Activated CD8-positive, alpha-beta T cell treated with anti-CD3 and anti-CD28 coated beads for 36 hours (primary cell): ENCODE data around the gene ADAM15. TPM values are rescaled to one million over a fixed set of nuclear protein-coding genes. Genes with fewer than 3 reads are reported as not detected.

ENCODE experiments used
- ATAC-seq: fragments of 200-7000 bp; cut with Tn5 transposase; one replicate; pipeline ENCODE4 v1.10.0; 2021; ENCODE audit warnings: mild to moderate bottlenecking, moderate library complexity
- CTCF ChIA-PET: fragments of 350-600 bp; sonication (Branson Sonifier 250); formaldehyde crosslinking; loops from one replicate; lab custom pipeline; 2021; ENCODE audit warnings: antibody characterized with exemption; lab: Charles Lee
- POLR2A ChIA-PET: fragments of 350-600 bp; sonication (Branson Sonifier 250); formaldehyde crosslinking; loops from one replicate; lab custom pipeline; 2021; ENCODE audit warnings: antibody characterized with exemption; lab: Charles Lee
- DNase-seq: peaks from one replicate; pipeline ENCODE4 v3.0.0-alpha.2; 2020
- H3K27ac Mint-ChIP-seq: one replicate; pipeline ENCODE4 v1.8.0; 2021; ENCODE audit warnings: mild to moderate bottlenecking, mixed read lengths
- H3K27me3 Mint-ChIP-seq: one replicate; pipeline ENCODE4 v1.8.0; 2021; ENCODE audit warnings: mixed read lengths
- H3K36me3 Mint-ChIP-seq: one replicate; pipeline ENCODE4 v1.8.0; 2021; ENCODE audit warnings: low read depth, mixed read lengths
- H3K4me1 Mint-ChIP-seq: one replicate; pipeline ENCODE4 v1.8.0; 2021; ENCODE audit warnings: low read depth, mixed read lengths
- H3K4me3 Mint-ChIP-seq: one replicate; pipeline ENCODE4 v1.8.0; 2021; ENCODE audit warnings: mild to moderate bottlenecking, moderate library complexity, mixed read lengths
- H3K9me3 Mint-ChIP-seq: one replicate; pipeline ENCODE4 v1.8.0; 2021; ENCODE audit warnings: mixed read lengths
- intact Hi-C: fragments of 100-400 bp; cut with micrococcal nuclease; formaldehyde crosslinking; loops from one replicate; pipeline ENCODE4 v1.10.0; 2022
- total RNA-seq, 2 experiments: library from RNA; stranded (reverse); gene quantifications; one replicate each; pipeline ENCODE4 v1.2.3, GENCODE V29; 2021
- TF ChIP-seq, protein P1 (sequence below): fragments of 200-600 bp; IDR thresholded peaks from one replicate; pipeline ENCODE4 v1.8.0; 2022; ENCODE audit warnings: antibody characterized with exemption, mild to moderate bottlenecking

ADAM15 gene
- total RNA-seq, 2 experiments from 2014 or later: 36.4 to 37.2 TPM

DNA sequence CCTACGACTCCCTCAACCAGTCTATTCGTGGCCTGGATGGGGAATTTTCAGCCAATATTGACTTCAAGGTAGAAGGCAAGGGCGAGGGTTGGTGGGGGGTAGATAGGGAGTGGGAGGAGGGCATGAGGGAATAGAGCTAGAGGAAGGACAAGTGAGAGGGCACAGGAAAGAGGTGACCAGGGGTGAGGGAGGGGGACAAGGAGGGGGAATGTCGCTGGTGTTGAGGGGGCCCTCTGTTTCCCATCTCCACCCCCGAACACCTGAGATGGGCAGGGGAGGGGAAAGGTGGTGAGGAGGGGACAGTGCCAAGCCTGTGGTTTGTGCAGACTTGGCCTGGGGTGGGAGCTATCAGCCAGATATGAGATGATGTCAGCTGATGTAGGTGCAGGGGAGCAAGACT, 8.3 kb upstream of the ADAM15 start:
- no peak overlapping the region for H3K4me3 Mint-ChIP-seq
- CTCF ChIA-PET: interaction anchor here (2.2 to 14.7 kb wide), 3 partner anchors 16 to 42 kb away, joined by 13 to 204 read pairs (median 38); partner anchors contain the start of gene EFNA4
- ATAC-seq (no peak), DNase-seq (no peak)
- peaks cover 5% of the 10 kb centered on the region for H3K4me1 Mint-ChIP-seq
- POLR2A ChIA-PET: no interaction called here
- intact Hi-C loops: no loop called here
- TF ChIP-seq, protein P1, sequence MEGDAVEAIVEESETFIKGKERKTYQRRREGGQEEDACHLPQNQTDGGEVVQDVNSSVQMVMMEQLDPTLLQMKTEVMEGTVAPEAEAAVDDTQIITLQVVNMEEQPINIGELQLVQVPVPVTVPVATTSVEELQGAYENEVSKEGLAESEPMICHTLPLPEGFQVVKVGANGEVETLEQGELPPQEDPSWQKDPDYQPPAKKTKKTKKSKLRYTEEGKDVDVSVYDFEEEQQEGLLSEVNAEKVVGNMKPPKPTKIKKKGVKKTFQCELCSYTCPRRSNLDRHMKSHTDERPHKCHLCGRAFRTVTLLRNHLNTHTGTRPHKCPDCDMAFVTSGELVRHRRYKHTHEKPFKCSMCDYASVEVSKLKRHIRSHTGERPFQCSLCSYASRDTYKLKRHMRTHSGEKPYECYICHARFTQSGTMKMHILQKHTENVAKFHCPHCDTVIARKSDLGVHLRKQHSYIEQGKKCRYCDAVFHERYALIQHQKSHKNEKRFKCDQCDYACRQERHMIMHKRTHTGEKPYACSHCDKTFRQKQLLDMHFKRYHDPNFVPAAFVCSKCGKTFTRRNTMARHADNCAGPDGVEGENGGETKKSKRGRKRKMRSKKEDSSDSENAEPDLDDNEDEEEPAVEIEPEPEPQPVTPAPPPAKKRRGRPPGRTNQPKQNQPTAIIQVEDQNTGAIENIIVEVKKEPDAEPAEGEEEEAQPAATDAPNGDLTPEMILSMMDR: no peak
- H3K27me3 Mint-ChIP-seq: peaks cover 7% of the 10 kb centered on the region
- no peaks in the 10 kb centered on the region for H3K9me3 Mint-ChIP-seq
- no peak overlapping the region for H3K27ac Mint-ChIP-seq
- H3K36me3 Mint-ChIP-seq: no peaks in the 10 kb centered on the region

DNA sequence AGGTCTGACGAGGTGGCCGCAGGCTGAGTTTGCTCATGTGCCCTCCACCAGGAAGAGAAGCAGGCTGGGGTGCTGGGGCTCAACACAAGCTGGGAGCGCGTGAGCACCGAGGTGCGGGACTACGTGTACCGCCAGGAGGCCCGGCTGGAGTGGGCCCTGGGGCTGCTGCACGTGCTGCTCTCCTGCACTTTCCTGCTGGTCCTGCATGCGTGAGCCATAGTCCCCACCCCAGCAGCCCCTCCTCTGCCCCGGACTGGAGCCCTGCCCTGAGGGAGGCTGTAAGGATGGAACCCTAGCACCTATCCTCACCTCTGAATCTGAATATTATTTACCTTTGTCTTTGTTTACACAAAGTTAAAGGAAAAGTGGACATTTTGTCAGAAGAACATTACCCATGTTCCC, 7.8 kb upstream of the ADAM15 start:
- no peak overlapping the region for H3K4me3 Mint-ChIP-seq
- no peak for ATAC-seq
- TF ChIP-seq, protein P1: no peak

GRCh38 chr1:155043793-155044192, 7.3 kb upstream of the ADAM15 start:
- no peak for ATAC-seq
- TF ChIP-seq, protein P1: no peak
- ChIA-PET CTCF (interaction anchor here (0.9 to 14.7 kb wide), 11 partner anchors 9 to 129 kb away, joined by 3 to 204 read pairs (median 7); partner anchors contain the start of genes EFNA4, FLAD1 and KRTCAP2), POLR2A (interaction anchor here (0.9 to 1.6 kb wide), 4 partner anchors 13 to 90 kb away, joined by 3 to 6 read pairs (median 4); no protein-coding TSS in a partner anchor)
- no peak overlapping the region for H3K27ac Mint-ChIP-seq
- H3K4me1 Mint-ChIP-seq: peaks cover 5% of the 10 kb centered on the region
- intact Hi-C loops: no loop called here
- no peak for DNase-seq
- H3K9me3 Mint-ChIP-seq: no peaks in the 10 kb centered on the region
- H3K27me3 Mint-ChIP-seq: peaks cover 2% of the 10 kb centered on the region
- H3K36me3 Mint-ChIP-seq: no peaks in the 10 kb centered on the region
- H3K4me3 Mint-ChIP-seq: no peak overlapping the region

More for the DNA sequence above, 7.8 kb upstream of the ADAM15 start:
- no peak overlapping the region for H3K27ac Mint-ChIP-seq
- POLR2A ChIA-PET: interaction anchor here (1.2 kb wide), 1 partner anchor 26 kb away, joined by 6 read pairs; no protein-coding TSS in a partner anchor
- intact Hi-C loops: no loop called here
- peaks cover 2% of the 10 kb centered on the region for H3K27me3 Mint-ChIP-seq
- peaks cover 5% of the 10 kb centered on the region for H3K4me1 Mint-ChIP-seq
- no peaks in the 10 kb centered on the region for H3K9me3 Mint-ChIP-seq
- H3K36me3 Mint-ChIP-seq: no peaks in the 10 kb centered on the region
- CTCF ChIA-PET: interaction anchor here (1.5 to 14.7 kb wide), 8 partner anchors 13 to 60 kb away, joined by 5 to 204 read pairs (median 15); partner anchors contain the start of genes EFNA4 and FLAD1
- DNase-seq: no peak

DNA sequence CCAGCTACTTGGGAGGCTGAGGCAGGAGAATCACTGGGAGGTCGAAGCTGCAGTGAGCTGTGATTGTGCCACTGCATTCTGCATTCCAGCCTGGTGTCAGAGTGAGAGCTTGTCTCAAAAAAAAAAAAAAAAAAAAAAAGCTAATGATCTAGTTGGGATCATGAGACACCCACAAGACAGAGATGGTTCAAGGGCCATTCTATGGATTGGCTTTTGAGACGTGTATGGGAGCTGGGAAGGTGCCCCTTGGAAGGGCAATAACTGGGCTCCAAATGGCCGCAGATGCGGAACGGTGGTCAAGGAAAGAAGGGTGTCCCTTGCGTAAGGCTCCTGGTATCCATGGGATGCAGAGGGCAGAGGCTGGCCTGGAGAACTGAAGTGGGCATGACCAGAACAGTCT, 6.8 kb upstream of the ADAM15 start:
- TF ChIP-seq, protein P1: no peak
- ATAC-seq: no peak
- no peaks in the 10 kb centered on the region for H3K36me3 Mint-ChIP-seq
- no peak overlapping the region for H3K27ac Mint-ChIP-seq
- CTCF ChIA-PET: interaction anchor here (0.8 to 14.7 kb wide), 13 partner anchors 9 to 128 kb away, joined by 3 to 204 read pairs (median 6); partner anchors contain the start of genes EFNA3, EFNA4, FLAD1 and KRTCAP2
- no peaks in the 10 kb centered on the region for H3K9me3 Mint-ChIP-seq
- peaks cover 2% of the 10 kb centered on the region for H3K27me3 Mint-ChIP-seq
- intact Hi-C loops: no loop called here
- no peak overlapping the region for H3K4me3 Mint-ChIP-seq
- H3K4me1 Mint-ChIP-seq: peaks cover 5% of the 10 kb centered on the region
- no peak for DNase-seq
- POLR2A ChIA-PET: interaction anchor here (0.9 to 1.6 kb wide), 4 partner anchors 13 to 91 kb away, joined by 3 to 6 read pairs (median 4); no protein-coding TSS in a partner anchor
